Measurements from ENCODE around the gene MEP1B.

The MEP1B gene

GRCh38 chr18:32167980-32168730 lies 21.7 kb upstream of the MEP1B start:
- Histone ChIP-seq H3K4me1 (ENCODE audit: control insufficient read depth in 1 of 2, insufficient read depth in 2 of 2, low read length in 2 of 2) (no peaks in the 10 kb centered on the region), H3K4ac (ENCODE audit: low read depth, low read length) (no peak overlapping the region), H2BK5ac (ENCODE audit: low read depth, low read length, poor library complexity) (no peak overlapping the region), H4K12ac (ENCODE audit: low read depth, low read length) (no peak overlapping the region), H3K9me3 (ENCODE audit: insufficient read depth, low read depth, low read length) (no peaks in the 10 kb centered on the region), H3K27me3 (ENCODE audit: insufficient read depth, low read length) (no peaks in the 10 kb centered on the region), H3K79me2 (ENCODE audit: control insufficient read depth, insufficient read depth, low read length, poor library complexity) (no peaks in the 10 kb centered on the region), H3K36me3 (ENCODE audit: control insufficient read depth in 1 of 2, insufficient read depth in 2 of 2, low read length in 2 of 2) (no peaks in the 10 kb centered on the region), H2AFZ (ENCODE audit: insufficient read depth, low read length, poor library complexity) (no peak overlapping the region), H3K23ac (ENCODE audit: low read length) (no peak overlapping the region), H2BK12ac (ENCODE audit: low read length) (no peak overlapping the region), H2BK120ac (ENCODE audit: insufficient read depth, low read length, poor library complexity) (no peak overlapping the region), H2AK5ac (ENCODE audit: low read length) (no peak overlapping the region), H3K4me3 (ENCODE audit: low read depth, low read length) (no peak overlapping the region), H3K18ac (ENCODE audit: low read length) (no peak overlapping the region), H4K8ac (ENCODE audit: low read depth, low read length) (no peak overlapping the region), H3K79me1 (ENCODE audit: low read length) (no peaks in the 10 kb centered on the region), H3K4me2 (ENCODE audit: low read length) (no peak overlapping the region), H3K27ac (ENCODE audit: low read depth, low read length) (no peak overlapping the region), H3K9ac (ENCODE audit: low read length) (no peak overlapping the region), H4K91ac (ENCODE audit: low read depth, low read length) (no peak overlapping the region), H3K14ac (ENCODE audit: low read length) (no peak overlapping the region)
- DNase-seq, result peak in 1 of 2 donors; percentile 36
- WGBS (ENCODE audit: extremely low coverage, insufficient coverage, insufficient read length), result no CpG with 5 or more reads among the region's 3 CpGs

GRCh38 chr18:32173654-32174053 lies 16.2 kb upstream of the MEP1B start:
- DNase-seq, result no peak
- Histone ChIP-seq H3K4me3 (ENCODE audit: low read depth, low read length) (no peak overlapping the region), H3K27me3 (ENCODE audit: insufficient read depth, low read length) (no peaks in the 10 kb centered on the region), H3K4me1 (ENCODE audit: control insufficient read depth in 1 of 2, insufficient read depth in 2 of 2, low read length in 2 of 2) (no peaks in the 10 kb centered on the region), H3K23ac (ENCODE audit: low read length) (no peak overlapping the region), H3K4ac (ENCODE audit: low read depth, low read length) (no peak overlapping the region), H3K18ac (ENCODE audit: low read length) (no peak overlapping the region), H2BK12ac (ENCODE audit: low read length) (no peak overlapping the region), H3K9me3 (ENCODE audit: insufficient read depth, low read depth, low read length) (no peaks in the 10 kb centered on the region), H3K27ac (ENCODE audit: low read depth, low read length) (no peak overlapping the region), H2AFZ (ENCODE audit: insufficient read depth, low read length, poor library complexity) (no peak overlapping the region), H4K12ac (ENCODE audit: low read depth, low read length) (no peak overlapping the region), H2BK120ac (ENCODE audit: insufficient read depth, low read length, poor library complexity) (no peak overlapping the region), H2BK5ac (ENCODE audit: low read depth, low read length, poor library complexity) (no peak overlapping the region), H3K79me1 (ENCODE audit: low read length) (no peaks in the 10 kb centered on the region), H3K4me2 (ENCODE audit: low read length) (no peak overlapping the region), H3K14ac (ENCODE audit: low read length) (no peak overlapping the region), H4K8ac (ENCODE audit: low read depth, low read length) (no peak overlapping the region), H2AK5ac (ENCODE audit: low read length) (no peak overlapping the region), H3K9ac (ENCODE audit: low read length) (no peak overlapping the region), H4K91ac (ENCODE audit: low read depth, low read length) (no peak overlapping the region), H3K36me3 (ENCODE audit: control insufficient read depth in 1 of 2, insufficient read depth in 2 of 2, low read length in 2 of 2) (no peaks in the 10 kb centered on the region), H3K79me2 (ENCODE audit: control insufficient read depth, insufficient read depth, low read length, poor library complexity) (no peaks in the 10 kb centered on the region)
- no CpG with 5 or more reads among the region's 3 CpGs for WGBS (ENCODE audit: extremely low coverage, insufficient coverage, insufficient read length)

- no peak overlapping the region for H4K91ac ChIP-seq (ENCODE audit: low read depth, low read length)
- no peak overlapping the region for H3K23ac ChIP-seq (ENCODE audit: low read length)
- no peaks in the 10 kb centered on the region for H3K9me3 ChIP-seq (ENCODE audit: insufficient read depth, low read depth, low read length)
- WGBS (ENCODE audit: extremely low coverage, insufficient coverage, insufficient read length), result no CpG with 5 or more reads among the region's 7 CpGs
- H3K4me3 ChIP-seq (ENCODE audit: low read depth, low read length), result no peak overlapping the region
- H3K4me1 ChIP-seq (ENCODE audit: control insufficient read depth in 1 of 2, insufficient read depth in 2 of 2, low read length in 2 of 2), result no peaks in the 10 kb centered on the region
- H3K27me3 ChIP-seq (ENCODE audit: insufficient read depth, low read length), result no peaks in the 10 kb centered on the region
- no peaks in the 10 kb centered on the region for H3K79me2 ChIP-seq (ENCODE audit: control insufficient read depth, insufficient read depth, low read length, poor library complexity)
- no peaks in the 10 kb centered on the region for H3K79me1 ChIP-seq (ENCODE audit: low read length)
- H3K14ac ChIP-seq (ENCODE audit: low read length), result no peak overlapping the region
- no peak overlapping the region for H2AK5ac ChIP-seq (ENCODE audit: low read length)
- H3K4ac ChIP-seq (ENCODE audit: low read depth, low read length), result no peak overlapping the region
- no peak overlapping the region for H3K9ac ChIP-seq (ENCODE audit: low read length)
- H3K27ac ChIP-seq (ENCODE audit: low read depth, low read length), result no peak overlapping the region
- H2BK120ac ChIP-seq (ENCODE audit: insufficient read depth, low read length, poor library complexity), result no peak overlapping the region
- H2BK12ac ChIP-seq (ENCODE audit: low read length), result no peak overlapping the region
- H4K12ac ChIP-seq (ENCODE audit: low read depth, low read length), result no peak overlapping the region
- H3K36me3 ChIP-seq (ENCODE audit: control insufficient read depth in 1 of 2, insufficient read depth in 2 of 2, low read length in 2 of 2), result no peaks in the 10 kb centered on the region
- H4K8ac ChIP-seq (ENCODE audit: low read depth, low read length), result no peak overlapping the region
- no peak for DNase-seq
- H2AFZ ChIP-seq (ENCODE audit: insufficient read depth, low read length, poor library complexity), result no peak overlapping the region
- no peak overlapping the region for H3K18ac ChIP-seq (ENCODE audit: low read length)
- H3K4me2 ChIP-seq (ENCODE audit: low read length), result no peak overlapping the region
- H2BK5ac ChIP-seq (ENCODE audit: low read depth, low read length, poor library complexity), result no peak overlapping the region
Measured at GRCh38 chr18:32174719-32175118, 15.1 kb upstream of the MEP1B start.

DNA sequence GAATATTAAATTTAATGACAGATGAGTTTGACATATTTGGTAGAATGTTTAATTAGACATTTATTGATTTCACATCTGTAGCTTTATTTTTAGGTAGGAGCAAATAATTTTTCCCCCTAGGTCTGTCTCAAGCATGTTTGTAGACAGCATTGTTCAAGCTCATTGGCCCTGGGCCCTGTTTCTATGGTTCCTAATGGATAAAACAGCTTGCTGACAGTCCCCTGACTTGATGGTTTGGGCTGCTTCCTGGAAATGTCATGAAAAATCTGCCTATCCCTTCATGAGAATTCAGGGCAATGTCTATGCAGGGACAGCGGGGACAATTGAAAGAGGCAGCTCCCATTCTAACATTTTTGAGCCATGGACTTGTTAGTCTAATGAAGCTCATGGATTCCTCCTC lies 14.6 kb upstream of the MEP1B start:
- no peak overlapping the region for H2AK5ac ChIP-seq (ENCODE audit: low read length)
- H3K23ac ChIP-seq (ENCODE audit: low read length), result no peak overlapping the region
- no peak overlapping the region for H2AFZ ChIP-seq (ENCODE audit: insufficient read depth, low read length, poor library complexity)
- H4K8ac ChIP-seq (ENCODE audit: low read depth, low read length), result no peak overlapping the region
- no peak overlapping the region for H3K27ac ChIP-seq (ENCODE audit: low read depth, low read length)
- H3K4me2 ChIP-seq (ENCODE audit: low read length), result no peak overlapping the region
- no peak overlapping the region for H3K18ac ChIP-seq (ENCODE audit: low read length)
- no peaks in the 10 kb centered on the region for H3K79me1 ChIP-seq (ENCODE audit: low read length)
- H3K4ac ChIP-seq (ENCODE audit: low read depth, low read length), result no peak overlapping the region
- H4K12ac ChIP-seq (ENCODE audit: low read depth, low read length), result no peak overlapping the region
- H3K4me3 ChIP-seq (ENCODE audit: low read depth, low read length), result no peak overlapping the region
- H3K79me2 ChIP-seq (ENCODE audit: control insufficient read depth, insufficient read depth, low read length, poor library complexity), result no peaks in the 10 kb centered on the region
- no peaks in the 10 kb centered on the region for H3K27me3 ChIP-seq (ENCODE audit: insufficient read depth, low read length)
- no peak overlapping the region for H4K91ac ChIP-seq (ENCODE audit: low read depth, low read length)
- H3K14ac ChIP-seq (ENCODE audit: low read length), result no peak overlapping the region
- no peak overlapping the region for H2BK12ac ChIP-seq (ENCODE audit: low read length)
- no peak overlapping the region for H3K9ac ChIP-seq (ENCODE audit: low read length)
- DNase-seq, result no peak
- no peak overlapping the region for H2BK120ac ChIP-seq (ENCODE audit: insufficient read depth, low read length, poor library complexity)
- no peak overlapping the region for H2BK5ac ChIP-seq (ENCODE audit: low read depth, low read length, poor library complexity)
- H3K4me1 ChIP-seq (ENCODE audit: control insufficient read depth in 1 of 2, insufficient read depth in 2 of 2, low read length in 2 of 2), result no peaks in the 10 kb centered on the region
- no peaks in the 10 kb centered on the region for H3K9me3 ChIP-seq (ENCODE audit: insufficient read depth, low read depth, low read length)
- WGBS (ENCODE audit: extremely low coverage, insufficient coverage, insufficient read length), result no CpG with 5 or more reads among the region's 1 CpG
- H3K36me3 ChIP-seq (ENCODE audit: control insufficient read depth in 1 of 2, insufficient read depth in 2 of 2, low read length in 2 of 2), result no peaks in the 10 kb centered on the region
